Calu3 (cell line): ENCODE results near the gene CSTF3. TPM values are rescaled to one million over a fixed set of nuclear protein-coding genes. Genes with fewer than 3 reads are reported as not detected.

ENCODE experiments used
- BruUV-seq: library from RNA; stranded (reverse); fragments of 400-500 nt; replicated peaks from 2 replicates; lab custom pipeline; 2021; lab: Mats Ljungman, UMichigan
- CTCF ChIA-PET: fragments of 300-600 bp; sonication (Branson Sonifier 250); formaldehyde crosslinking; loops from one replicate; lab custom pipeline; 2022; ENCODE audit warnings: antibody characterized with exemption; lab: Charles Lee
- DNase-seq: peaks from one replicate; pipeline ENCODE4 v3.0.0; 2022
- H3K27ac Mint-ChIP-seq: one replicate; pipeline ENCODE4 v1.8.0; 2022; ENCODE audit warnings: mixed read lengths; ENCODE audit not compliant: unreplicated experiment
- H3K27me3 Mint-ChIP-seq: one replicate; pipeline ENCODE4 v1.8.0; 2022; ENCODE audit warnings: mixed read lengths; ENCODE audit not compliant: unreplicated experiment
- H3K36me3 Mint-ChIP-seq: one replicate; pipeline ENCODE4 v1.8.0; 2022; ENCODE audit warnings: mild to moderate bottlenecking, moderate library complexity, mixed read lengths; ENCODE audit not compliant: insufficient read depth, unreplicated experiment
- H3K4me1 Mint-ChIP-seq: one replicate; pipeline ENCODE4 v1.8.0; 2022; ENCODE audit warnings: mild to moderate bottlenecking, low read depth, mixed read lengths; ENCODE audit not compliant: unreplicated experiment
- H3K4me3 Mint-ChIP-seq: one replicate; pipeline ENCODE4 v1.8.0; 2022; ENCODE audit warnings: mild to moderate bottlenecking, low read depth, moderate library complexity, mixed read lengths; ENCODE audit not compliant: unreplicated experiment
- H3K9me3 Mint-ChIP-seq: one replicate; pipeline ENCODE4 v1.8.0; 2022; ENCODE audit warnings: low read depth, mixed read lengths; ENCODE audit not compliant: unreplicated experiment
- CTCF ChIP-seq: fragments of 200-600 bp; IDR thresholded peaks from one replicate; pipeline ENCODE4 v1.8.0; 2022; ENCODE audit warnings: antibody characterized with exemption; ENCODE audit not compliant: unreplicated experiment
- intact Hi-C: fragments of 100-400 bp; cut with micrococcal nuclease; formaldehyde crosslinking; loops from one replicate; pipeline ENCODE4 v1.10.0; 2022; ENCODE audit not compliant: unreplicated experiment
- total RNA-seq: library from RNA; stranded (reverse); gene quantifications from 2 replicates; pipeline ENCODE4 v1.2.3, GENCODE V29; 2022

CSTF3 gene
- total RNA-seq, 1 experiment from 2014 or later, result 51.1 TPM

GRCh38 chr11:33068611-33069340 lies 92.5 kb downstream of the CSTF3 start:
- DNase-seq, result no peak
- Mint-ChIP-seq H3K36me3 (no peaks in the 10 kb centered on the region), H3K27ac (no peak overlapping the region), H3K9me3 (no peaks in the 10 kb centered on the region), H3K27me3 (no peaks in the 10 kb centered on the region), H3K4me1 (no peaks in the 10 kb centered on the region), H3K4me3 (no peak overlapping the region)
- intact Hi-C loops, result loop anchor here (5.0 to 10.0 kb wide), 3 partner anchors 174 to 354 kb away; partner anchors contain the start of gene QSER1
- no TSS peak for BruUV-seq
- CTCF ChIA-PET, result no interaction called here
- TF ChIP-seq CTCF, result no peak

GRCh38 chr11:33067294-33067693 lies 94.0 kb downstream of the CSTF3 start:
- Mint-ChIP-seq H3K27me3 (no peaks in the 10 kb centered on the region), H3K36me3 (no peaks in the 10 kb centered on the region), H3K9me3 (no peaks in the 10 kb centered on the region), H3K4me3 (no peak overlapping the region), H3K4me1 (no peaks in the 10 kb centered on the region), H3K27ac (no peak overlapping the region)
- BruUV-seq, result no TSS peak
- no peak for TF ChIP-seq CTCF
- CTCF ChIA-PET, result no interaction called here
- no peak for DNase-seq
- intact Hi-C loops, result loop anchor here (5.0 to 10.0 kb wide), 3 partner anchors 172 to 352 kb away; partner anchors contain the start of gene QSER1

GRCh38 chr11:33065445-33066178 lies 95.7 kb downstream of the CSTF3 start:
- TF ChIP-seq CTCF, result peak; percentile 93
- Mint-ChIP-seq H3K27ac (no peak overlapping the region), H3K9me3 (no peaks in the 10 kb centered on the region), H3K4me3 (no peak overlapping the region), H3K27me3 (no peaks in the 10 kb centered on the region), H3K36me3 (peaks cover 3% of the 10 kb centered on the region), H3K4me1 (peaks cover 12% of the 10 kb centered on the region)
- CTCF ChIA-PET, result interaction anchor here (0.6 to 1.5 kb wide), 10 partner anchors 11 to 1444 kb away, joined by 3 to 5 read pairs (median 4); partner anchors contain the start of gene DEPDC7
- BruUV-seq, result no TSS peak
- DNase-seq, result peak; percentile 76
- intact Hi-C loops, result loop anchor here (1.0 to 10.0 kb wide), 6 partner anchors 105 to 351 kb away; partner anchors contain the start of gene QSER1

GRCh38 chr11:33064866-33065265 lies 96.4 kb downstream of the CSTF3 start:
- DNase-seq, result no peak
- TF ChIP-seq CTCF, result no peak
- Mint-ChIP-seq H3K36me3 (peaks cover 5% of the 10 kb centered on the region), H3K27me3 (no peaks in the 10 kb centered on the region), H3K27ac (no peak overlapping the region), H3K4me3 (no peak overlapping the region), H3K9me3 (no peaks in the 10 kb centered on the region), H3K4me1 (peaks cover 19% of the 10 kb centered on the region)
- CTCF ChIA-PET, result interaction anchor here (0.7 to 1.5 kb wide), 5 partner anchors 11 to 349 kb away, joined by 3 to 5 read pairs (median 4); partner anchors contain the start of gene DEPDC7
- BruUV-seq, result no TSS peak
- intact Hi-C loops, result loop anchor here (1.0 to 10.0 kb wide), 6 partner anchors 105 to 350 kb away; partner anchors contain the start of gene QSER1
